Body of pancreas (tissue), 4 donors: ENCODE results near the gene PTPRD.

Experiments used
- POLR2A ChIP-seq, 3 donors: fragments of 450-650 bp; IDR thresholded peaks; one replicate each; pipeline ENCODE4 v1.6.1; 2016; ENCODE audit warnings: antibody characterized with exemption in 3 of 3, mild to moderate bottlenecking in 2 of 3
- TF ChIP-seq, protein P1 (sequence below), 7 experiments: fragments of 450-650 bp in 4 of 7; fragments of 200-600 bp in 3 of 7; sonication (generic) in 3 of 7; IDR thresholded peaks; one replicate each; pipeline ENCODE4 v1.5.1; 2016 to 2019; ENCODE audit warnings: antibody characterized with exemption in 7 of 7

GRCh38 chr9:9612270-9612669 is 1000.5 kb downstream of the PTPRD start:
- no peak for TF ChIP-seq POLR2A (IDR thresholded peaks at IDR 0.05)
- TF ChIP-seq, protein P1, sequence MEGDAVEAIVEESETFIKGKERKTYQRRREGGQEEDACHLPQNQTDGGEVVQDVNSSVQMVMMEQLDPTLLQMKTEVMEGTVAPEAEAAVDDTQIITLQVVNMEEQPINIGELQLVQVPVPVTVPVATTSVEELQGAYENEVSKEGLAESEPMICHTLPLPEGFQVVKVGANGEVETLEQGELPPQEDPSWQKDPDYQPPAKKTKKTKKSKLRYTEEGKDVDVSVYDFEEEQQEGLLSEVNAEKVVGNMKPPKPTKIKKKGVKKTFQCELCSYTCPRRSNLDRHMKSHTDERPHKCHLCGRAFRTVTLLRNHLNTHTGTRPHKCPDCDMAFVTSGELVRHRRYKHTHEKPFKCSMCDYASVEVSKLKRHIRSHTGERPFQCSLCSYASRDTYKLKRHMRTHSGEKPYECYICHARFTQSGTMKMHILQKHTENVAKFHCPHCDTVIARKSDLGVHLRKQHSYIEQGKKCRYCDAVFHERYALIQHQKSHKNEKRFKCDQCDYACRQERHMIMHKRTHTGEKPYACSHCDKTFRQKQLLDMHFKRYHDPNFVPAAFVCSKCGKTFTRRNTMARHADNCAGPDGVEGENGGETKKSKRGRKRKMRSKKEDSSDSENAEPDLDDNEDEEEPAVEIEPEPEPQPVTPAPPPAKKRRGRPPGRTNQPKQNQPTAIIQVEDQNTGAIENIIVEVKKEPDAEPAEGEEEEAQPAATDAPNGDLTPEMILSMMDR (IDR thresholded peaks at IDR 0.05) = no peak
